Right ventricle myocardium superior (tissue), 1 donor: ENCODE measurements around the gene FXYD3. TPM values are rescaled to one million over a fixed set of nuclear protein-coding genes. Genes with fewer than 3 reads are reported as not detected.
"Not testable (repeated sequence)": the region's sequence is repeated elsewhere in the genome, so short reads cannot be mapped to it uniquely, and the experiment has no call there.

Source experiments
- ATAC-seq: fragments of 200-7000 bp; cut with Tn5 transposase; one replicate; pipeline ENCODE4 v1.9.1; 2020; ENCODE audit warnings: mild to moderate bottlenecking; ENCODE audit not compliant: poor library complexity
- DNase-seq: peaks from one replicate; pipeline ENCODE4 v3.0.0-alpha.2; 2020
- intact Hi-C: fragments of 100-400 bp; cut with DNase I; formaldehyde crosslinking; loops from one replicate; pipeline ENCODE4 v1.11.2; 2022
- total RNA-seq: library from RNA; stranded (reverse); fragmentation: NEBNext Ultra II Directional; extraction: Animal tissue kit (Norgen Biotek cat#: 25700); gene quantifications from one replicate; pipeline ENCODE4 v1.2.1, GENCODE V29; 2021
- donor health status: DM: no; HTN: yes; CAD: no; lungs with severe emphysema.

The FXYD3 gene
- total RNA-seq, 1 donor from 2014 or later = 1.3 TPM

GRCh38 chr19:35146746-35147459 is 31.3 kb downstream of the FXYD3 start:
- intact Hi-C loops = no loop called here
- DNase-seq (no peak), ATAC-seq (no peak)

- DNase-seq (no peak), ATAC-seq (no peak)
- intact Hi-C loops = no loop called here
Measured at GRCh38 chr19:35149463-35149862, 33.8 kb downstream of the FXYD3 start.

GRCh38 chr19:35150445-35150844 is 34.8 kb downstream of the FXYD3 start:
- no peak for DNase-seq
- no peak for ATAC-seq
- intact Hi-C loops = no loop called here

- ATAC-seq (no peak), DNase-seq (no peak)
- intact Hi-C loops = no loop called here
Measured at GRCh38 chr19:35151273-35152065, 35.8 kb downstream of the FXYD3 start.

GRCh38 chr19:35153129-35153522 is 37.5 kb downstream of the FXYD3 start:
- intact Hi-C loops, ATAC-seq, DNase-seq: not testable (repeated sequence)

- DNase-seq (peak; percentile 55), ATAC-seq (peak; percentile 37)
- intact Hi-C loops = no loop called here
Measured at GRCh38 chr19:35153701-35154524, 38.3 kb downstream of the FXYD3 start.

GRCh38 chr19:35154525-35155406 is 39.1 kb downstream of the FXYD3 start, which contains the start of gene FXYD5:
Gene FXYD5, plus strand, starts transcription at chr19:35154735. Its CDS starts 816 bp downstream, at chr19:35155551.
- ATAC-seq (peak; percentile 87), DNase-seq (peak; percentile 81)
- intact Hi-C loops = loop anchor here (5.0 kb wide), 1 partner anchor 113 kb away; the partner anchor contains the start of gene USF2

GRCh38 chr19:35155441-35155840 is 39.8 kb downstream of the FXYD3 start:
- intact Hi-C loops = loop anchor here (5.0 kb wide), 1 partner anchor 112 kb away; the partner anchor contains the start of gene USF2
- DNase-seq (no peak), ATAC-seq (no peak)

GRCh38 chr19:35155981-35156672 is 40.5 kb downstream of the FXYD3 start:
- ATAC-seq (no peak), DNase-seq (no peak)
- intact Hi-C loops = loop anchor here (5.0 kb wide), 1 partner anchor 111 kb away; the partner anchor contains the start of gene USF2

- DNase-seq = no peak
- intact Hi-C loops = loop anchor here (5.0 kb wide), 1 partner anchor 111 kb away; the partner anchor contains the start of gene USF2
- no peak for ATAC-seq
Measured at GRCh38 chr19:35156673-35157014, 41.0 kb downstream of the FXYD3 start.

GRCh38 chr19:35157431-35157830 is 41.8 kb downstream of the FXYD3 start:
- ATAC-seq (no peak), DNase-seq (no peak)
- intact Hi-C loops = loop anchor here (5.0 kb wide), 1 partner anchor 110 kb away; the partner anchor contains the start of gene USF2

- intact Hi-C loops = loop anchor here (5.0 kb wide), 1 partner anchor 108 kb away; the partner anchor contains the start of gene USF2
- DNase-seq = no peak
- ATAC-seq = no peak
Measured at GRCh38 chr19:35159606-35160005, 44.0 kb downstream of the FXYD3 start.

- no peak for DNase-seq
- ATAC-seq = no peak
- intact Hi-C loops = no loop called here
Measured at GRCh38 chr19:35160629-35161433, 45.2 kb downstream of the FXYD3 start.

- ATAC-seq = no peak
Measured at GRCh38 chr19:35161434-35161743, 45.8 kb downstream of the FXYD3 start.

GRCh38 chr19:35162471-35163326 is 47.1 kb downstream of the FXYD3 start:
- DNase-seq (no peak), ATAC-seq (no peak)
- intact Hi-C loops = no loop called here

More at GRCh38 chr19:35161434-35161743, 45.8 kb downstream of the FXYD3 start:
- intact Hi-C loops = no loop called here
- DNase-seq = no peak

- no peak for DNase-seq
- no peak for ATAC-seq
- intact Hi-C loops = no loop called here
Measured at GRCh38 chr19:35164418-35164817, 48.8 kb downstream of the FXYD3 start.
